ENCODE measurements around the gene PTGER3. TPM values are rescaled to one million over a fixed set of nuclear protein-coding genes. Genes with fewer than 3 reads are reported as not detected.

Gene PTGER3
- total RNA-seq, 1 experiment from 2014 or later, result 96.0 TPM

- no peak for DNase-seq (ENCODE audit: low spot score)
- no TSS peak for BruUV-seq (replicated peaks)
- intact Hi-C loops (cut with micrococcal nuclease; ENCODE audit: unreplicated experiment), result no loop called here
- TF ChIP-seq EZH2 (IDR thresholded peaks at IDR 0.05; ENCODE audit: borderline replicate concordance, low read depth, low read length, poor library complexity, severe bottlenecking), result no peak
- TF ChIP-seq, protein P1, sequence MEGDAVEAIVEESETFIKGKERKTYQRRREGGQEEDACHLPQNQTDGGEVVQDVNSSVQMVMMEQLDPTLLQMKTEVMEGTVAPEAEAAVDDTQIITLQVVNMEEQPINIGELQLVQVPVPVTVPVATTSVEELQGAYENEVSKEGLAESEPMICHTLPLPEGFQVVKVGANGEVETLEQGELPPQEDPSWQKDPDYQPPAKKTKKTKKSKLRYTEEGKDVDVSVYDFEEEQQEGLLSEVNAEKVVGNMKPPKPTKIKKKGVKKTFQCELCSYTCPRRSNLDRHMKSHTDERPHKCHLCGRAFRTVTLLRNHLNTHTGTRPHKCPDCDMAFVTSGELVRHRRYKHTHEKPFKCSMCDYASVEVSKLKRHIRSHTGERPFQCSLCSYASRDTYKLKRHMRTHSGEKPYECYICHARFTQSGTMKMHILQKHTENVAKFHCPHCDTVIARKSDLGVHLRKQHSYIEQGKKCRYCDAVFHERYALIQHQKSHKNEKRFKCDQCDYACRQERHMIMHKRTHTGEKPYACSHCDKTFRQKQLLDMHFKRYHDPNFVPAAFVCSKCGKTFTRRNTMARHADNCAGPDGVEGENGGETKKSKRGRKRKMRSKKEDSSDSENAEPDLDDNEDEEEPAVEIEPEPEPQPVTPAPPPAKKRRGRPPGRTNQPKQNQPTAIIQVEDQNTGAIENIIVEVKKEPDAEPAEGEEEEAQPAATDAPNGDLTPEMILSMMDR (conservative IDR thresholded peaks at IDR 0.05; ENCODE audit: low read depth, low read length), result no peak
- ChIA-PET POLR2A (ENCODE audit: low non-redundant PET) (no interaction called here), CTCF (no interaction called here)
- H3K27me3 ChIP-seq (replicated peaks; ENCODE audit: insufficient read depth, low read depth, low read length, poor library complexity), result no peaks in the 10 kb centered on the region
- no peak overlapping the region for H3K27ac ChIP-seq (ENCODE audit: low read depth, low read length, poor library complexity, severe bottlenecking)
- H3K4me1 ChIP-seq (ENCODE audit: insufficient read depth, low read length, poor library complexity, severe bottlenecking), result peaks cover 86% of the 10 kb centered on the region
- H3K36me3 ChIP-seq (ENCODE audit: insufficient read depth, low read length, poor library complexity, severe bottlenecking), result no peaks in the 10 kb centered on the region
- H3K4me3 ChIP-seq (ENCODE audit: low read depth, low read length, poor library complexity, severe bottlenecking), result no peak overlapping the region
- H3K9me3 ChIP-seq (ENCODE audit: low read depth, low read length, poor library complexity, severe bottlenecking), result no peaks in the 10 kb centered on the region
Measured at GRCh38 chr1:71018791-71019190, 28.8 kb downstream of the PTGER3 start.

GRCh38 chr1:71015745-71016144 is 31.9 kb downstream of the PTGER3 start:
- intact Hi-C loops (cut with micrococcal nuclease; ENCODE audit: unreplicated experiment), result no loop called here
- peaks cover 56% of the 10 kb centered on the region for H3K4me1 ChIP-seq (ENCODE audit: insufficient read depth, low read length, poor library complexity, severe bottlenecking)
- peaks cover 19% of the 10 kb centered on the region for H3K36me3 ChIP-seq (ENCODE audit: insufficient read depth, low read length, poor library complexity, severe bottlenecking)
- TF ChIP-seq, protein P1 (conservative IDR thresholded peaks at IDR 0.05; ENCODE audit: low read depth, low read length), result no peak
- no peak for TF ChIP-seq EZH2 (IDR thresholded peaks at IDR 0.05; ENCODE audit: borderline replicate concordance, low read depth, low read length, poor library complexity, severe bottlenecking)
- peak overlapping the region; percentile 18 for H3K27ac ChIP-seq (ENCODE audit: low read depth, low read length, poor library complexity, severe bottlenecking)
- H3K9me3 ChIP-seq (ENCODE audit: low read depth, low read length, poor library complexity, severe bottlenecking), result no peaks in the 10 kb centered on the region
- no peak overlapping the region for H3K4me3 ChIP-seq (ENCODE audit: low read depth, low read length, poor library complexity, severe bottlenecking)
- no peak for DNase-seq (ENCODE audit: low spot score)
- H3K27me3 ChIP-seq (replicated peaks; ENCODE audit: insufficient read depth, low read depth, low read length, poor library complexity), result no peaks in the 10 kb centered on the region
- BruUV-seq (replicated peaks), result no TSS peak
- CTCF ChIA-PET, result no interaction called here
- POLR2A ChIA-PET (ENCODE audit: low non-redundant PET), result no interaction called here

DNA sequence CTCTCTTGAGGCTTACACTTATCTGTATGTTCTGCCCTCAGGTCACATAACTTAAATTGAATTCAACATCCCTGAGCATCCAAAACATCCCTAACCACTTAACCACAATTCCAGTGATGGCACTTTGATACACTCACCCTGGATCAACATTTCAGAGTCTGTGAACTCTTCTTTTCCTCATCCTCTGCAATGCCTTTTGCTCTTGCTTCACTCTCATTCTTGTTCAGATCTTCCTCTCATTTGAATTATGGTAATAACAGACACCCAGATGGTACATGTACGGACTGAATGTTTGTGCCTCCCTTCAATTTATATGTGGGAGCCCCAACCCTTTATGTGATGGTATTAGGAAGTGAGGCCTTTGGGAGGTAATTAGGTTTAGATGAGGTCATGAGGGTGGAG is 33.4 kb downstream of the PTGER3 start:
- Histone ChIP-seq H3K27me3 (replicated peaks; ENCODE audit: insufficient read depth, low read depth, low read length, poor library complexity) (no peaks in the 10 kb centered on the region), H3K27ac (ENCODE audit: low read depth, low read length, poor library complexity, severe bottlenecking) (peak overlapping the region; percentile 18), H3K4me3 (ENCODE audit: low read depth, low read length, poor library complexity, severe bottlenecking) (no peak overlapping the region), H3K9me3 (ENCODE audit: low read depth, low read length, poor library complexity, severe bottlenecking) (no peaks in the 10 kb centered on the region), H3K4me1 (ENCODE audit: insufficient read depth, low read length, poor library complexity, severe bottlenecking) (peaks cover 40% of the 10 kb centered on the region), H3K36me3 (ENCODE audit: insufficient read depth, low read length, poor library complexity, severe bottlenecking) (peaks cover 34% of the 10 kb centered on the region)
- POLR2A ChIA-PET (ENCODE audit: low non-redundant PET), result no interaction called here
- no TSS peak for BruUV-seq (replicated peaks)
- intact Hi-C loops (cut with micrococcal nuclease; ENCODE audit: unreplicated experiment), result no loop called here
- peak; percentile 54 for DNase-seq (ENCODE audit: low spot score)
- TF ChIP-seq, protein P1 (conservative IDR thresholded peaks at IDR 0.05; ENCODE audit: low read depth, low read length), result no peak
- TF ChIP-seq EZH2 (IDR thresholded peaks at IDR 0.05; ENCODE audit: borderline replicate concordance, low read depth, low read length, poor library complexity, severe bottlenecking), result no peak
- CTCF ChIA-PET, result no interaction called here
